HG02759 (cell line): ENCODE measurements around the gene CIB2.

Experiments used
- ATAC-seq: cut with Tn5 transposase; IDR thresholded peaks from one replicate; pipeline ENCODE4 v1.9.1; 2021; ENCODE audit warnings: mild to moderate bottlenecking, moderate library complexity; ENCODE audit not compliant: unreplicated experiment

Gene CIB2

GRCh38 chr15:78149805-78150751, 18.8 kb upstream of the CIB2 start:
- ATAC-seq: no peak

DNA sequence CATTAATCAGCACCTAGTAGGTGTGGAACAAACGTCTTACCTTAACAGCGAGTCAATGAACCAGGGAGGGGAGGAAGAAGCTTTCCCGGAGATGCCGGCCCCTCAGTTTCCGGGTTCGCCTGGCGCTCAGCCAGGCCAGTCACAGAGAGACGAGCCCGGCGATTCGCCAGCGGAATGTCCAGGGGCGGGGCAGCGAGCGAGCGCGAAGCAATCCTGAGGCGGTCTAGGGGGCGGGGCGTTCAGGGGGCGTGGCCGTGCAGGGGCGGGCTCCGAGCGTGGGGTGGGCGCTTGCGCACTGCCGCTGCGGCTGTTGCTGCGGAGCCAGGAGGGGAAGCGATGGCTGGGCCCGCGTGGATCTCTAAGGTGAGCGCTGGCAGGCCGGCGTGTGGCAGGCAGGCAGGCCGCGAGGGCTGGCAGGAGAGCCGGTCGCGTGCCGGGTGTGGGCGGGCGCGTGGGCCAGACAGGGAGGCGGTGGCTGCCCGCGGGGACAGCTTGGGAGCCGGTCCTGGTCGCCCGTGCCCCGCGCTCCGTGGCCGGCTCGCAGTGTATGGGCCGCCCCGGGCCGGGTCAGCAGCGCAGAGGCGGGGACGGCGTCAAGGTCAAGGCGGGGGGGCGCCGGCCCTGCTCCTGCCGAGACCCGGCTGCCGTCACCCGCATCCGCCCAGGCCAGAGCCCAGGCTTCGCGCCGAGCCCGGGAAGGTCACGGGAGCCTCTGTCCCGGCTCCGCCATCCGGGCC, 18.0 kb upstream of the CIB2 start, which contains the start of gene IDH3A:
Gene IDH3A, plus strand, starts transcription at position 295 of the 737 bp plus-strand sequence. Its CDS starts 42 bp downstream, at position 337.
- ATAC-seq: peak; percentile 87

GRCh38 chr15:78148392-78149067, 17.3 kb upstream of the CIB2 start:
- peak; percentile 8 for ATAC-seq

- no peak for ATAC-seq
These were observed 16.3 kb upstream of the CIB2 start for GRCh38 chr15:78147566-78147965.

DNA sequence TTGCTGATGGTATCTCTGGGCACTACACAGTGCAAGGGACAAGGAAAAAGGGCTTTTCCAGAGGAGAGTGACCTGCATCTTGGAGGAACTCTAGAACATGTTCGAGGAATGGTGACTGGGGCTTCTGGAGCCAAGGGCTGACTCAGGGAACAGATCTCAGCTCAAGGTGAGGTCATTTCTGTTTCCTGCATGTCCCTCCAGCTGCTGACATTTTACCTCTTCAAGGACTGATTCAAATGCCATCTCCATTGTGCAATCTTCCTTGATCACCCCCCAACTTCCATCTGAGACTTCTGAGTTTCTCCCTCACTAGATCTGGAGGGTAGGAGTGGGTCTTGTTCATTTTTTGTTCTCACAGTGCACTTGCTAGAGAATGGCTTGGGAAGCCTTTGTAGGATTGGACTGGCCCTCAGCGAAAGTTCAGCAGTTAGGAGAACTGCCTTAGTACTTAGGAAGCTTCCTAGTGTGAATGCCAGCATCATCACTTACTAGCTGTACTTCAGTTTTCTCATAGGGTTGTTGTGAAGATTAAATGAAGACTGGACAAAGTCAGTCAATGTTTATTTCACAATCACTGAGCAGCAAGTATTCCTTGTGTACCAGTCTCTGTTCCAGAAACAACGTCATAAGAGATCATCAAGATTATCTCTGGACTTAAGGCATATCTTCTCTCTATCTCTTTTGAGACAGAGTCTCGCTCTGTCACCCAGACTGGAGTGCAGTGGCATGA, 15.3 kb upstream of the CIB2 start:
- no peak for ATAC-seq

- ATAC-seq: no peak
These were observed 11.1 kb upstream of the CIB2 start for GRCh38 chr15:78142332-78142731.

DNA sequence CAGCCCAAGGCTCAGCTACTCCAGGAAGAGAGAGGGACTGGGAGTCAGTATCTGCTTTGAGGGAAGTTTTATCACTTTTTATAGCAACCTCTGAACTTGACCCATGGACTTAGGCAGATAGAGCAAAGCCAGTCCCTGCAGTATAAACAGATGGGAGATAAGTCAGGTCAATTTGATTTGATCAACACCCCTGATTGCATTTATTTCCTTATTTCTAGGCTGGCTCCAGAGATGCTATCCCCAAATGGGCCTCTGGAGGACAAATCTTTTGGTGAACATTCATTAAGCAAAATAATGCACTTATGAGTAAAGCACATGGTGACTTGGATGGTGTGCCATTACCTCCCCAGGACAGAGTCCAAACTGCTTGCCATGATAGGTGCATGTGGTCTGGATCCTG, 9.0 kb upstream of the CIB2 start:
- ATAC-seq: no peak

- ATAC-seq: no peak
These were observed 8.3 kb upstream of the CIB2 start for GRCh38 chr15:78139578-78139977.

DNA sequence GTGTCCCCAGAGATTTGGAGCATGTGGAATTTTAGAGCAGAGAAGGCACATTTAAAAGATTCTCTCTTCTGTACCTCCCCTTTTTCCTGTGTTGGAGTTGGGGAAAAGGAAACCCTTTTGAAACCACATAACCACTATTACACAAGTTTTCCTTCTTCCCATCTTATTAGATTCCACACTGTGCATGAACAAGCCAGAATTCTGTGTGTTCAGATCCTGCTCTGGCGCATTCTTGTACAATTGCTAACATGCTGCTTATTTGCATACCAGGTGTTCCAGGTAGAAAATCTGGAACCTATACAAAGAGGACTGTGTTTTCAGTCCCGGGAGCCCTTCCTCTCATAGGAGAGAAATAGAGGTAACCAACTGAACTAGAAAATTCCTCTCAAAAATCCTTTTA, 2.6 kb upstream of the CIB2 start:
- no peak for ATAC-seq

- ATAC-seq: peak; percentile 60
These were observed 565 bp downstream of the CIB2 start for GRCh38 chr15:78130466-78131294.

DNA sequence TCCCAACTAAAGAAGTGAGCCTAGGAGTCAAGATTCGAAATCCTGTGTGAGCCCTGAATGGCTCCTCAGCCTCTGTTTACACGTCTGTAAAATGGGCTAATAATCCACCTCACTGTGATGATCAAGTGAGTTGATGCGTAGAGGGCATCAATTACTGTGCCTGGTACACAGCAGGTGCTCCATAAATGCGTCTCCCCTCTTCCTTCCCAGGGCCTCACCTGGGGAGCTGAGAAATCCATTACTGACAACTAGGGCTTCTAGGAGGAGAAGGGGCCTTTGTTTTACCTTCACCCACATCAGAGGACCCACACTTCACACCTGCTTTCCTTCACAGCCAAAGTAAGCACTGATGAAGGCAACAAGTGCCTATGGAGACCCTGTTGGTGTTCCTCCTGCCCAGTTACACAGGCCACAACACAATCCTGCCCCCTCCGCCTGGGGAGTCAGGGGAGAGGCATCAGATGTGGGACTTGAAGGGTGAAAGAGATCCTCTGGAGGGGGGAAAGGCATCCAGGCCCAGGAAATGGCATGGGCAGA, 1.4 kb downstream of the CIB2 start:
- no peak for ATAC-seq

GRCh38 chr15:78129077-78129750, 2.0 kb downstream of the CIB2 start:
- no peak for ATAC-seq

DNA sequence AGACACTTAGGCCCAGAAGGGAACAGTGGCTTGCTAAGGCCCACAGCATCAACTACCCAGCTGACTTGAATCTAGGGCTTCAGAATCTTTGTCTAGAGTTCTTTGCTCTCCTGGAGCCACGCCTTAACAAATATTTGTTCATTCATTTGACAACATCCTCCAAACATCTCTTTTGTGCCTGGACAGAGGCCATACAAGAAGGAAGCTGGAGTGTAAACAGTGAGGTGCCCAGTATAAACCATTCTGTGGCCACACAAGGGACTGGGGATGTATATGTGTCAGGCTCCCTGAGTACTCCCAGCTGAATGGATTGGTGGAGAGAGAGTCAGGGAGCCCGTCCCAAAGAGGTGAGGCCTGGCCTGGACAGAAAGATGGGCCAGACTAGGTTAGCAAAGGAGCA, 3.4 kb downstream of the CIB2 start:
- no peak for ATAC-seq

- no peak for ATAC-seq
These were observed 6.0 kb downstream of the CIB2 start for GRCh38 chr15:78125267-78125666.

DNA sequence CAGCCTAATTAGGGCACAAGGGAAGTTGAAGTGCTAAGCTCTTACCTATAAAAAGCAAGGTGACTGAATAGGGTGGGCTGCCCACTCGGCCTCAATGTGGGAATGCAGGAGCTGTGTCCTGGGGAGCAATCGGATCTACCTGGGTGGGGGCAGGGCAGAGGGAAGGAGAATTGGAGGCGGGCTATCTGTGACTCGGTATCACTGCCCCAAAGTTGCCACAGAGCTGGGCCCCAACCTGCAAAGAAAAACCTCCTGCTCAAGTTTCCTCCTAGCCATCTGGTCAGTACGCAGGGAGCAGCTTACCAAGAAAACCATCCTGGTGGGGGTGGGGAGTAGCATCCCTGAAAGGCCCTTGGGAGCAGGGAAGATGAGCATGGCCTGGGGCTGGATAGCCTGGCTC, 10.7 kb downstream of the CIB2 start:
- ATAC-seq: no peak

GRCh38 chr15:78112551-78112950, 18.7 kb downstream of the CIB2 start:
- no peak for ATAC-seq

- ATAC-seq: no peak
These were observed 19.5 kb downstream of the CIB2 start for GRCh38 chr15:78111788-78112187.

GRCh38 chr15:78110916-78111475, 20.2 kb downstream of the CIB2 start:
- ATAC-seq: no peak

- ATAC-seq: no peak
These were observed 21.1 kb downstream of the CIB2 start for GRCh38 chr15:78110096-78110495.
